ENCODE measurements around the gene ZNF267.

The ZNF267 gene

GRCh38 chr16:31875928-31876547, 2.4 kb downstream of the ZNF267 start:
- no peak for TF ChIP-seq CTCF (IDR thresholded peaks at IDR 0.05)

- no peak for TF ChIP-seq CTCF (IDR thresholded peaks at IDR 0.05)
Observed at GRCh38 chr16:31876951-31877828, 3.6 kb downstream of the ZNF267 start.

GRCh38 chr16:31877876-31878642, 4.5 kb downstream of the ZNF267 start:
- TF ChIP-seq CTCF (IDR thresholded peaks at IDR 0.05), result no peak

- no peak for TF ChIP-seq CTCF (IDR thresholded peaks at IDR 0.05)
Observed at GRCh38 chr16:31879937-31880321, 6.3 kb downstream of the ZNF267 start.

- no peak for TF ChIP-seq CTCF (IDR thresholded peaks at IDR 0.05)
Observed at GRCh38 chr16:31880322-31880979, 6.8 kb downstream of the ZNF267 start.

GRCh38 chr16:31886227-31886626, 12.6 kb downstream of the ZNF267 start:
- no peak for TF ChIP-seq CTCF (IDR thresholded peaks at IDR 0.05)

- TF ChIP-seq CTCF (IDR thresholded peaks at IDR 0.05), result no peak
Observed at GRCh38 chr16:31888735-31889134, 15.1 kb downstream of the ZNF267 start.
